RWPE2 (cell line): ENCODE data around the gene NUDCD3.

Source experiments
- ATAC-seq: fragments of 200-7000 bp; cut with Tn5 transposase; 3 replicates; pipeline ENCODE4 v1.9.1; 2021; ENCODE audit warnings: low read depth
- DNase-seq: peaks from one replicate; pipeline ENCODE4 v3.0.0-alpha.2; 2020; ENCODE audit warnings: low spot score
- H3K27ac ChIP-seq: fragments of 450-650 bp; 2 replicates; pipeline ENCODE4 v1.5.1; 2017; ENCODE audit warnings: mild to moderate bottlenecking; ENCODE audit not compliant: poor library complexity, severe bottlenecking
- H3K27me3 ChIP-seq: fragments of 250-450 bp; sonication (Bioruptor Pico); 2 replicates; pipeline ENCODE4 v1.5.1; 2021; ENCODE audit warnings: mild to moderate bottlenecking, moderate library complexity; ENCODE audit not compliant: insufficient read depth, poor library complexity, severe bottlenecking
- H3K36me3 ChIP-seq: fragments of 250-450 bp; sonication (Bioruptor Pico); 2 replicates; pipeline ENCODE4 v1.5.1; 2020; ENCODE audit warnings: low read depth, mild to moderate bottlenecking, moderate library complexity
- H3K4me1 ChIP-seq: fragments of 250-450 bp; sonication (Bioruptor Pico); 2 replicates; pipeline ENCODE4 v1.5.1; 2021; ENCODE audit warnings: mild to moderate bottlenecking, moderate library complexity; ENCODE audit not compliant: insufficient read depth, poor library complexity, severe bottlenecking
- H3K4me3 ChIP-seq: fragments of 250-450 bp; sonication (Bioruptor Pico); 2 replicates; pipeline ENCODE4 v1.5.1; 2021; ENCODE audit warnings: mild to moderate bottlenecking, moderate library complexity; ENCODE audit not compliant: severe bottlenecking
- H3K9me3 ChIP-seq: fragments of 250-450 bp; sonication (Bioruptor Pico); 2 replicates; pipeline ENCODE4 v1.5.1; 2021; ENCODE audit warnings: mild to moderate bottlenecking, moderate library complexity; ENCODE audit not compliant: severe bottlenecking
- CTCF ChIP-seq: fragments of 450-650 bp; IDR thresholded peaks from one replicate; pipeline ENCODE4 v1.5.1; 2017; ENCODE audit warnings: mild to moderate bottlenecking, moderate library complexity; ENCODE audit not compliant: poor library complexity, severe bottlenecking

The NUDCD3 gene

GRCh38 chr7:44467217-44467548, 23.3 kb downstream of the NUDCD3 start:
- DNase-seq (no peak), ATAC-seq (no peak)
- H3K4me3 ChIP-seq = no peak overlapping the region
- H3K27me3 ChIP-seq = no peaks in the 10 kb centered on the region
- no peak for TF ChIP-seq CTCF
- peaks cover 60% of the 10 kb centered on the region for H3K36me3 ChIP-seq
- H3K27ac ChIP-seq = no peak overlapping the region
- peaks cover under 1% of the 10 kb centered on the region for H3K4me1 ChIP-seq
- H3K9me3 ChIP-seq = no peaks in the 10 kb centered on the region

DNA sequence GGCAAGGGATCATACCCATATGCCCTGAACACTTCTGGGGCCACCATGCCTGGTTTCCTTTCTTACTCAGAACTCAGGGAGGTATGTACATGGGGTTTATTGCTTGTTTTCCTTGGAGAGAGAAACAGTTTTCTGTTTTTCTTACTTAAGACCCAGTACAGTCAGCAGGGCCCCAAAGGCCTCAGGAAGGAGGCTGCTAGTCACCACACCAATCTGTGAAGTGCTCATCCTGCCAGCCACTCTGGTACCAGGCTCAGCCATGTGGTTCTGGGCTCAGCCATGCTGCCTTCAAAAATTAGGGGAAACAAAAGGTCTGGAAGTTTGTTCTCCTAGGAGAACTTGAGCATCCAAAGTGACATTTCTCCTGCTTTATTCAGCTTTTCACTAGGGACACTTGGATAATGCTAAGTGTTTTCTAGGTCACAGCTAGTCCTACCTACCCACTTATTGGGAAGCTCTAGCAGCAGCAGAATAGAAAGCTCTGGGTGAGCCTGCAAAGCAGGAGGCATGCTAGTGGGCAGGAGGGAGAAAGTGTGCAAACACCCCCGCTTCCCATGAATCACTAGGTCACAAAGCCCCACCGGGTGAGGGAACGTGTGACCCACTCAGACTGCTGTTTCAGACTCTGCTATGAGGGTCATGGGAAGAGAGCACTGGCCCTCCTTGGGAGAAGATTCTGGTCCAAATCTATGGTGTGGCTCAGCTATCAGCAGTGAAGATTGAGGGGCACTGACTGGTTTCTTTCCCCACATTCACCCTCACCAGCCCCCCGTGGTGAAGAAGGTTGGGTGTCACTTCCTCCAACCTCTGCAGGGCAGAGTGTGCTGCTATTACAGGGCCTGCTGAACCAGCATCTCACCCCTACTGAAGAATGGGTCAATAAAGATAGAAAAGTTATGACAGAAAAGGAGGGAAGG, 23.9 kb downstream of the NUDCD3 start:
- DNase-seq (no peak), ATAC-seq (no peak)
- Histone ChIP-seq H3K27ac (no peak overlapping the region), H3K4me3 (no peak overlapping the region), H3K9me3 (no peaks in the 10 kb centered on the region), H3K36me3 (peaks cover 62% of the 10 kb centered on the region), H3K27me3 (no peaks in the 10 kb centered on the region), H3K4me1 (peaks cover 6% of the 10 kb centered on the region)
- no peak for TF ChIP-seq CTCF

DNA sequence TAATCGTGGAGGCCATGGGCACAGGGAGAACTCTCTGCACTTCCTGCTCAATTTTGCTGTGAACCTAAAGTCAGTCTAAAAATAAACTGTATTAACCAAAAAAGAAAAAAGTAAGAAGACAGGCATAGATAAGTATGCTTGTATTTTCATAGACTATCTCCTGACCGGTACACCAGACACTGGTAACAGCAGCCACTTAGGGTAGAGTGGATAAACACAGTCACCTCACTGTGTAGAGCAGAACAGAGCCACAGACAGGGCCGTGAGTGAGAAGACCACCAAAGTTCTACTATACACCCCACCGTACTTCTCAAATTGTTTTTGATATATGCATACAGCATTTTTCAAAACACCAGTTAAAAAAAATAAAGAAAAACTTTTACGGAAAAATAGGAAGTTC, 25.0 kb downstream of the NUDCD3 start:
- H3K4me1 ChIP-seq = peaks cover 14% of the 10 kb centered on the region
- ATAC-seq (no peak), DNase-seq (no peak)
- no peaks in the 10 kb centered on the region for H3K27me3 ChIP-seq
- peaks cover 57% of the 10 kb centered on the region for H3K36me3 ChIP-seq
- no peak for TF ChIP-seq CTCF
- H3K9me3 ChIP-seq = no peaks in the 10 kb centered on the region
- H3K4me3 ChIP-seq = no peak overlapping the region
- H3K27ac ChIP-seq = no peak overlapping the region

GRCh38 chr7:44463169-44463808, 27.2 kb downstream of the NUDCD3 start:
- Histone ChIP-seq H3K36me3 (peaks cover 57% of the 10 kb centered on the region), H3K4me1 (peaks cover 14% of the 10 kb centered on the region), H3K27ac (no peak overlapping the region), H3K27me3 (no peaks in the 10 kb centered on the region), H3K9me3 (no peaks in the 10 kb centered on the region), H3K4me3 (no peak overlapping the region)
- TF ChIP-seq CTCF = peak; percentile 29
- DNase-seq (no peak), ATAC-seq (no peak; the same call in 2 of the 3 replicates)

GRCh38 chr7:44461387-44461786, 29.1 kb downstream of the NUDCD3 start:
- peak; percentile 85 for ATAC-seq
- peaks cover 14% of the 10 kb centered on the region for H3K4me1 ChIP-seq
- no peaks in the 10 kb centered on the region for H3K27me3 ChIP-seq
- DNase-seq = no peak
- peak overlapping the region; percentile 13 for H3K27ac ChIP-seq
- no peak overlapping the region for H3K4me3 ChIP-seq
- no peaks in the 10 kb centered on the region for H3K9me3 ChIP-seq
- H3K36me3 ChIP-seq = peaks cover 59% of the 10 kb centered on the region
- no peak for TF ChIP-seq CTCF
